HG02840 (cell line): Measurements from ENCODE around the gene PSG7.
"Not testable (repeated sequence)": the region's sequence is repeated elsewhere in the genome, so short reads cannot be mapped to it uniquely, and the experiment has no call there.

Source experiments
- ATAC-seq: cut with Tn5 transposase; IDR thresholded peaks from one replicate; pipeline ENCODE4 v1.9.1; 2021; ENCODE audit warnings: mild to moderate bottlenecking, moderate library complexity, moderate number of reproducible peaks; ENCODE audit not compliant: unreplicated experiment, low FRiP score

PSG7 gene

GRCh38 chr19:42937107-42937506, at the start of gene PSG7:
TSS of gene PSG7 (minus strand) at chr19:42937207. CDS start at chr19:42937076, 131 bp downstream.
- not testable (repeated sequence) for ATAC-seq

GRCh38 chr19:42985588-42985987, 48.6 kb upstream of the PSG7 start:
- ATAC-seq: no peak

- ATAC-seq: not testable (repeated sequence)
These were observed 45.1 kb upstream of the PSG7 start for GRCh38 chr19:42982111-42982510.

- not testable (repeated sequence) for ATAC-seq
These were observed 34.4 kb upstream of the PSG7 start for GRCh38 chr19:42971451-42971850.

GRCh38 chr19:42965176-42965575, 28.2 kb upstream of the PSG7 start:
- ATAC-seq: no peak

GRCh38 chr19:42961119-42961518, 24.1 kb upstream of the PSG7 start:
- no peak for ATAC-seq

- ATAC-seq: not testable (repeated sequence)
These were observed 15.1 kb upstream of the PSG7 start for GRCh38 chr19:42952126-42952525.

GRCh38 chr19:42951476-42951875, 14.5 kb upstream of the PSG7 start:
- not testable (repeated sequence) for ATAC-seq

GRCh38 chr19:42942187-42942789, 5.3 kb upstream of the PSG7 start:
- no peak for ATAC-seq

- ATAC-seq: not testable (repeated sequence)
These were observed 2.3 kb downstream of the PSG7 start for GRCh38 chr19:42934726-42935125.

GRCh38 chr19:42934183-42934582, 2.8 kb downstream of the PSG7 start:
- ATAC-seq: not testable (repeated sequence)

- ATAC-seq: not testable (repeated sequence)
These were observed 3.6 kb downstream of the PSG7 start for GRCh38 chr19:42933412-42933811.

- not testable (repeated sequence) for ATAC-seq
These were observed 4.4 kb downstream of the PSG7 start for GRCh38 chr19:42932485-42933101.

- ATAC-seq: not testable (repeated sequence)
These were observed 6.8 kb downstream of the PSG7 start for GRCh38 chr19:42930214-42930613.

GRCh38 chr19:42928896-42929295, 8.1 kb downstream of the PSG7 start:
- no peak for ATAC-seq

GRCh38 chr19:42926781-42927180, 10.2 kb downstream of the PSG7 start:
- ATAC-seq: no peak

- not testable (repeated sequence) for ATAC-seq
These were observed 13.9 kb downstream of the PSG7 start for GRCh38 chr19:42923106-42923505.

GRCh38 chr19:42920971-42921370, 16.0 kb downstream of the PSG7 start:
- ATAC-seq: not testable (repeated sequence)

- no peak for ATAC-seq
These were observed 17.3 kb downstream of the PSG7 start for GRCh38 chr19:42919757-42920079.

- ATAC-seq: not testable (repeated sequence)
These were observed 17.8 kb downstream of the PSG7 start for GRCh38 chr19:42919070-42919756.

GRCh38 chr19:42918377-42919069, 18.5 kb downstream of the PSG7 start:
- ATAC-seq: not testable (repeated sequence)
